Progenitor cell of endocrine pancreas (in vitro differentiated cells): ENCODE data around the gene TIMM29. TPM values are rescaled to one million over a fixed set of nuclear protein-coding genes. Genes with fewer than 3 reads are reported as not detected.

Experiments
- DNase-seq: peaks from one replicate; pipeline ENCODE4 v3.0.0; 2021; ENCODE audit warnings: low spot score; ENCODE audit not compliant: unreplicated experiment
- H3K27ac Mint-ChIP-seq: 2 replicates; pipeline ENCODE4 v1.8.0; 2021; ENCODE audit warnings: mild to moderate bottlenecking, moderate library complexity, mixed read lengths
- H3K27me3 Mint-ChIP-seq: 2 replicates; pipeline ENCODE4 v1.8.0; 2021; ENCODE audit warnings: mixed read lengths
- H3K36me3 Mint-ChIP-seq: 2 replicates; pipeline ENCODE4 v1.8.0; 2022; ENCODE audit warnings: mixed read lengths; ENCODE audit not compliant: insufficient read depth
- H3K4me1 Mint-ChIP-seq: 2 replicates; pipeline ENCODE4 v1.8.0; 2021; ENCODE audit warnings: low read depth, mixed read lengths
- H3K4me3 Mint-ChIP-seq: 2 replicates; pipeline ENCODE4 v1.8.0; 2021; ENCODE audit warnings: low read depth, mild to moderate bottlenecking, moderate library complexity, mixed read lengths
- H3K9me3 Mint-ChIP-seq: 2 replicates; pipeline ENCODE4 v1.8.0; 2021; ENCODE audit warnings: low read depth, mixed read lengths
- CTCF ChIP-seq: fragments of 200-600 bp; sonication (generic); IDR thresholded peaks from one replicate; pipeline ENCODE4 v1.5.0; 2021; ENCODE audit warnings: antibody characterized with exemption, mild to moderate bottlenecking; ENCODE audit not compliant: unreplicated experiment
- long read RNA-seq: library from polyadenylated mRNA; unstranded; transcript quantifications from one replicate; pipeline ENCODE4 v2.0.0, GENCODE V29; 2020
- total RNA-seq: library from RNA; stranded (reverse); gene quantifications from 2 replicates; pipeline ENCODE4 v1.2.1, GENCODE V29; 2021

TIMM29 gene
- total RNA-seq = 25.6 and 29.4 TPM in 2 replicates
- long read RNA-seq, partial matches to known transcripts = 0 of 1 reads
- long read RNA-seq, other reads (novel, unspliced or antisense) = 1 of 1 reads

- peak; percentile 95 for DNase-seq
- no peak for TF ChIP-seq CTCF
- H3K27me3 Mint-ChIP-seq = no peaks in the 10 kb centered on the region
- peak within 1 kb of the TSS; percentile 96 for H3K27ac Mint-ChIP-seq
- H3K4me3 Mint-ChIP-seq = peak within 1 kb of the TSS; percentile 94
- no peaks in the 10 kb centered on the region for H3K9me3 Mint-ChIP-seq
- H3K36me3 Mint-ChIP-seq = peaks cover 7% of the 10 kb centered on the region
- peaks cover 12% of the 10 kb centered on the region for H3K4me1 Mint-ChIP-seq
Measured at GRCh38 chr19:10928563-10929401, at the start of gene TIMM29, which contains the start of gene YIPF2. TSS of gene TIMM29 (plus strand) at chr19:10928811. CDS start at chr19:10928823, 12 bp downstream. TSS of gene YIPF2 (minus strand) at chr19:10928639. CDS start at chr19:10928410, 229 bp downstream.

GRCh38 chr19:10881403-10882107 lies 47.1 kb upstream of the TIMM29 start:
- H3K36me3 Mint-ChIP-seq = peaks cover 3% of the 10 kb centered on the region
- no peak for DNase-seq
- peak overlapping the region; percentile 75 for H3K27ac Mint-ChIP-seq
- TF ChIP-seq CTCF = no peak
- H3K4me3 Mint-ChIP-seq = peak overlapping the region; percentile 26
- peaks cover 3% of the 10 kb centered on the region for H3K9me3 Mint-ChIP-seq
- H3K4me1 Mint-ChIP-seq = peaks cover 30% of the 10 kb centered on the region
- H3K27me3 Mint-ChIP-seq = no peaks in the 10 kb centered on the region

- TF ChIP-seq CTCF = no peak
- Mint-ChIP-seq H3K9me3 (peaks cover 3% of the 10 kb centered on the region), H3K36me3 (peaks cover 3% of the 10 kb centered on the region), H3K4me1 (peaks cover 31% of the 10 kb centered on the region), H3K27me3 (no peaks in the 10 kb centered on the region), H3K4me3 (peak overlapping the region; percentile 26), H3K27ac (peak overlapping the region; percentile 75)
- no peak for DNase-seq
Measured at GRCh38 chr19:10882108-10882457, 46.5 kb upstream of the TIMM29 start.

- Mint-ChIP-seq H3K4me3 (no peak overlapping the region), H3K36me3 (peaks cover under 1% of the 10 kb centered on the region), H3K9me3 (no peaks in the 10 kb centered on the region), H3K27ac (no peak overlapping the region), H3K4me1 (peaks cover 35% of the 10 kb centered on the region), H3K27me3 (no peaks in the 10 kb centered on the region)
- DNase-seq = no peak
- no peak for TF ChIP-seq CTCF
Measured at GRCh38 chr19:10884274-10884673, 44.3 kb upstream of the TIMM29 start.
